SH-SY5Y (cell line): Measurements from ENCODE around the gene SGPP2.

Experiments used
- GATA2 ChIP-seq: IDR thresholded peaks from 2 replicates; pipeline ENCODE4 v1.6.1; 2011; ENCODE audit warnings: mild to moderate bottlenecking, low read depth, low read length
- GATA3 ChIP-seq: IDR thresholded peaks from 2 replicates; pipeline ENCODE4 v1.6.1; 2011; ENCODE audit warnings: low read depth, mild to moderate bottlenecking, low read length, moderate library complexity

The SGPP2 gene

GRCh38 chr2:222442665-222443064 is 18.3 kb downstream of the SGPP2 start:
- TF ChIP-seq GATA3 (no peak), GATA2 (no peak)

DNA sequence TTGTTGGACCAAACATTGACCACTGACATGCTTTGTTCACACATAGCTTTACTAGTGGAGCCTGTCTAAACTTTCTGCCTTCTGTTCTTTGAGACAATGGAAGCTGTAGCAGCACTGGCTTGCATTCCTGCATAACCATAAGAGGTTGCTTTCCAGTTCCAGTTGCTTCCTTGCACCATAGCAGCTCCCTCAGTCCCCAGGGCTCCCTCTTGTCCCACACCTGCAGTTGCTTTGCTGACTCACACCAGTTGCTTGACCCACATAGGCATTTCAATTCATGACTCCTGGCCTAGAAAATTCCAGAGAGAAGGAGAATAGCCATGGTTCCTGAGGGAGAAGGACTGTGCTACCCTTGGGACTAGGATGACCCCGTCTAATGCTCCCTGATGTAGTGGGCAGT is 20.9 kb downstream of the SGPP2 start:
- TF ChIP-seq GATA3 (no peak), GATA2 (no peak)

GRCh38 chr2:222447131-222447530 is 22.8 kb downstream of the SGPP2 start:
- no peak for TF ChIP-seq GATA3
- no peak for TF ChIP-seq GATA2

DNA sequence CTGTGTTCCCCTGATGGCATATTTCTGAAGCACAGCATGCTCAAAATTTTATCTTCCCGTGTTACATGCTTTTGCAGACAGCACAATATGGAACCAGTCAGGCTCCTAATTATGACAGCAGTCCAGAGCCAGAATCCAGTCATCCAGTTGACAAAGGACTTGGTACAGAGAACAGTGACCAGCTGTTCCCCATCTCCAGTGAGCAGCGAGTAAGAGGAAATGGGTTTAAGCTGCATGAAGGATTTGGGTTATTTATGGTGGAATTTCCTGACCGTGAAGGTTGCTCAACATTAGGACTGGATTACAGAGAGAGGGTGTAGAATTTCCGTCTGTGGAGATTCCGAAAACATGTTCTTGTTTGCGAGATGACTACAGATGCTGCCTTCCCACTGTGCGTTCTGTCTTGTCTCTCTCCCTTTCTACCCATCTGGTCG is 24.4 kb downstream of the SGPP2 start:
- TF ChIP-seq GATA3 (no peak), GATA2 (no peak)

DNA sequence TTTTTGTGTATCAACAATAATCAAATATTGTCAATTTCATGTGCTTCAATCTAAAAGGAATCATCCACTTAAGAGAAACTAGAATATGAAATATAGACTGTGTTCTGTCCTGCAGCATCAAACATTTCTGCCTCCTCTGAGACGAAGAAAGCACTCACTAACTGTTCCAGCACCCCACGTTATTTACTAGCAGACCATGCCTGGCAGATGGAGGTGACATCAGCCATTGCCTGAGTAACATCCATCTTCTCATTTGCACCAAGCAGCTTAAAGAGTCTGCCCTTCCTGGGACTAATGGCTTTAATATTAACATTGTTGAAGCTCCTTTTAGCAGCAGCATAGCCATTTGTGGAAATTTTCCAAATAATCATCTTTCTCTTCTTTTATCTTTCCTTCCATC is 25.7 kb downstream of the SGPP2 start:
- TF ChIP-seq GATA2 (no peak), GATA3 (no peak)

DNA sequence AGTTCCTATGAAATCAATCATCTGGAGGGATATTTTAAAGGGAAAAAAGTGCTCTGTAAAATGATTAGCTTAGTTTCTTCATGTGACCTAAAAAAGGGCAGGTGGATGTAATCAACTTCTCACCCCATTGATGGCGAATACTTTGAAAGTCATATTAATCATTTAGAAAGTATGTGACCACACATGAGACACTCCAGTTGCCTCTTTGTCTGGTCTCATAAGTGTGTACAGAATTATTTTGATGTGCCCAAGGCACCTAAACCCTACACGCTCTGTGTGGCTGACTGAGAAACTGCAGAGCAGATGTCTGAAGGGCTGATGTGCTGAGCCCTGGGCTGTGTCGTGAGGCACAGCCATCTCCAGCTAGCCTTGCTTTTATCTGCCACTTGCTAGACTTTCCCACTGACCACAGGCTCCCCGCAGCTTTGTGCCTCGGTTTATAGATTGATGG is 26.9 kb downstream of the SGPP2 start:
- no peak for TF ChIP-seq GATA2
- no peak for TF ChIP-seq GATA3

- TF ChIP-seq GATA2 (no peak), GATA3 (no peak)
Measured at GRCh38 chr2:222452422-222452950, 28.1 kb downstream of the SGPP2 start.

DNA sequence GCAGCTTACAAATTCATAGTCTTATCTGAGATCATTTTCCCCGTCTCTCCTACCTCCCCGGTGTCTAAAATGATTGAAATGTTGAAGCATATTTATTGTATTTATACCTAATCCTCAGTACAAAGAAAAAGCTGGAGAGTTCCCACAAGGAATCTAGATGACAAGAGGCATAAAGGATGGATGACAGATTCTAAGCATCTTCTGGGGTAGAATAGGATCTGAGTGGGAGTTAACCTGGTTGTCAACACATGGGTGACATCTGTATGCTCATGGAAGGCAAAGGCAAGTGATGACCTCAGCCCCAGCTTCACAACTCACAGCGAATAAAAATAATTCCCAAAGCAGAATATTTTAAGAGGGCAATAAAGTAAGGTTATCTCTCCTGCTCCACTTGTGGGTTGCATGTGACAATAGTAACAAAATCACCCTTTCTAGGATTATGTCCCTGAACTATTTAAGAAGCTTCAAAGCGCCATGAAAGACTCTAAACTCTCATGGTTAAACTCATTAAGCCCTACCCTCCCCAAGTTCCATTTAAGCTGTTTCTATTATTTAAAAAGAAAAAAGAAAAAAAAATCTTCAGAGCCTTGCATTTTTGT is 32.2 kb downstream of the SGPP2 start:
- TF ChIP-seq GATA3 (no peak), GATA2 (no peak)

DNA sequence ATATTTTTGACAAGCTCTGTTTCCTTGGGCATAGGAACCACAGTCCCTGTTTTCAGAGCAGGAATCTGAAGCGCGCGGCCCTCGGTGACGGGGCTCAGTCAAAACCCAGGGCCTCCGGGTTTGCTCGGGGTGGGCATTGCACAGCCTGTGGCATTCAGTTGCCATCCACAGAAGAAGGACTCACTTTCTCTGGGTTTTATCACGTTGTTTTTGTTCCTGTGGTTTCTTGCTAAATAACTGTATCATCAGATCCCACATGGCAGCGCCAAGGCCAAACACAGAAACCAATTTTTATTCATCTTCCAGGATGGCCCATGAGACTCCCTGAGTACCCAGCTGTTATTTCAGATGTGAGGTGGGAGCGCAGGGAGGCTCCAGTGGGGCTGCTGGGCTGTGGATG is 35.6 kb downstream of the SGPP2 start:
- TF ChIP-seq GATA2 (no peak), GATA3 (no peak)

DNA sequence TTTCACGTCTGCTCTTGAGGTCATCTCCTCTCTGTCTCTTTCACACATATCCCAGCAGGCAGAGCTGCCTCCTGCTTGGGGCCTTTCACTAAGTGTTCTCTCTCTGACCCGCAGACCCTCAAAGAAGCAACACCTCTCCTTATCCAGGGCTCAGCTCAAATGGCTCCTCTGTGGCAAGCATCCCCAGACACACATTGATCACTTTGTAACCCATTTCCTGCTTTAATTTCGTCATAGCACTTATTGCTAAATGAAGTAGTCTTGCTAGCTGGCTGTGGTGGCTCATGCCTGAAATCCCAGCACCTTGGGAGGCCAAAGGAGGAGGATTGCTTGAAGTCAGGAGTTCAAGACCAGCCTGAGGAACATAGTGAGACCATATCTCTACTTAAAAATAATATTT is 41.4 kb downstream of the SGPP2 start:
- TF ChIP-seq GATA2 (no peak), GATA3 (no peak)

- no peak for TF ChIP-seq GATA3
- TF ChIP-seq GATA2 = no peak
Measured at GRCh38 chr2:222468346-222468745, 44.0 kb downstream of the SGPP2 start.

- TF ChIP-seq GATA3 (no peak), GATA2 (no peak)
Measured at GRCh38 chr2:222470802-222471468, 46.6 kb downstream of the SGPP2 start.

DNA sequence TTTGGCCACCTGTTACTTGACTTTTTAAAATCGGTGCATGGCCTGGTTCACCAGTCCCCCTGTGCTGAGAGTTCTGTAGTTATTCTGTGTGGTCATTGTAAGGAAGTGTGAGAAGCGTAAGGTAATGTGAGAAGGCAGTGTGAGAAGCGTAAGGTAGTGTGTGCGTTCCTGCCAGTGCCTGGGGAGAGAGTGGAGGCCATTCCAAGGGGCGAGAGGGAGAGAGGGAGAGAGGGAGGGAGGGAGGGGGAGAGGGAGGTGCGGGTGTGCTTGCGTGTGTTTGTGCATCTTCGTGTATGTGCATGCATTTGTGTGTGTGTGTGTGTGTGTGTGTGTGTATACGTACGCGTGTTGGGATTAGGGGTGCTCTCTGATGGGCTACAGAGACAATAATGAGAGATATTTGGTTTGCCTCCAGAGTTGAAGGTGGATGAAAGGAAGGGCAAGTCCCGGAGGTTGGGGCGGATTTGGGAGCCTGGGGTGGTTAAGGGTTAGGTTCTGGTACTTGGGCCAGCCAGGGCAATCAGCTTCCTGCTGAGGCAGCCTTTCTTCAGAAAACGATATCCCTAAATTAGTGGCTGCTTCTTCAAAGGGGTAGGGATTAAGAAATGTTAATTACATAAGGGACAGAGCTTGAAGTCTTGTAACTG is 53.7 kb downstream of the SGPP2 start:
- TF ChIP-seq GATA3 = no peak

DNA sequence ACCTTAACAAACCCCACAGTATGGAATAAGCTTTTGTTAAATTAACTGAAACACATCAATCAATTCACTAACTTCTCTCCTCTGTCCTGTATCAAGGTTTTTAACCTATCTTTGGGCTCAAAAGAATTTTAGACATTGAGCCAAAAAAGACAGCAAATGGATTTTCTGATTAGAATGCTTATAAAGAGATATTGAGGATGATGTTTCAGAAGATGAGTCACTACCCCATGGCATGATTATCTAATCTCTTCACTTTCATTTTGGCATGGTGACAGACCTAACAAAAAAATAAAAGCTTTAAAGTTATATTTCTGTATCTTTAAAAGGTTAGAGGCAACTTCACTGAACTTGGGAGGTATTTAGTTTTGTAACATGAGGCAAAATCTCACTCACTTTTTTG is 55.5 kb downstream of the SGPP2 start:
- no peak for TF ChIP-seq GATA2
- TF ChIP-seq GATA3 = no peak

GRCh38 chr2:222480497-222480896 is 56.2 kb downstream of the SGPP2 start:
- TF ChIP-seq GATA3 (no peak), GATA2 (no peak)
